OCI-LY7 (cell line): ENCODE results near the gene VKORC1.

Experiments used
- CTCF ChIP-seq: fragments of 200-600 bp; sonication (generic); conservative IDR thresholded peaks from 2 replicates; pipeline ENCODE4 v1.5.1; 2014; ENCODE audit warnings: mild to moderate bottlenecking, antibody characterized with exemption, low read length, moderate library complexity, mixed read lengths
- EZH2phosphoT487 ChIP-seq: fragments of 200-600 bp; sonication (generic); IDR thresholded peaks from 2 replicates; pipeline ENCODE4 v1.6.1; 2018; ENCODE audit warnings: low read depth, borderline replicate concordance, mild to moderate bottlenecking, mixed run types, antibody characterized with exemption, low read length, moderate library complexity, mixed read lengths

GRCh38 chr16:31118223-31119155 is 23.9 kb upstream of the VKORC1 start:
- no peak for TF ChIP-seq CTCF
- no peak for TF ChIP-seq EZH2phosphoT487
